Calu3 (cell line): ENCODE results near the gene PCSK5. TPM values are rescaled to one million over a fixed set of nuclear protein-coding genes. Genes with fewer than 3 reads are reported as not detected.

ENCODE experiments used
- BruUV-seq: library from RNA; stranded (reverse); fragments of 400-500 nt; replicated peaks from 2 replicates; lab custom pipeline; 2021; lab: Mats Ljungman, UMichigan
- CTCF ChIA-PET: fragments of 300-600 bp; sonication (Branson Sonifier 250); formaldehyde crosslinking; loops from one replicate; lab custom pipeline; 2022; ENCODE audit warnings: antibody characterized with exemption; lab: Charles Lee
- DNase-seq: peaks from one replicate; pipeline ENCODE4 v3.0.0; 2022
- H3K27ac Mint-ChIP-seq: one replicate; pipeline ENCODE4 v1.8.0; 2022; ENCODE audit warnings: mixed read lengths; ENCODE audit not compliant: unreplicated experiment
- H3K27me3 Mint-ChIP-seq: one replicate; pipeline ENCODE4 v1.8.0; 2022; ENCODE audit warnings: mixed read lengths; ENCODE audit not compliant: unreplicated experiment
- H3K36me3 Mint-ChIP-seq: one replicate; pipeline ENCODE4 v1.8.0; 2022; ENCODE audit warnings: mild to moderate bottlenecking, moderate library complexity, mixed read lengths; ENCODE audit not compliant: insufficient read depth, unreplicated experiment
- H3K4me1 Mint-ChIP-seq: one replicate; pipeline ENCODE4 v1.8.0; 2022; ENCODE audit warnings: mild to moderate bottlenecking, low read depth, mixed read lengths; ENCODE audit not compliant: unreplicated experiment
- H3K4me3 Mint-ChIP-seq: one replicate; pipeline ENCODE4 v1.8.0; 2022; ENCODE audit warnings: mild to moderate bottlenecking, low read depth, moderate library complexity, mixed read lengths; ENCODE audit not compliant: unreplicated experiment
- H3K9me3 Mint-ChIP-seq: one replicate; pipeline ENCODE4 v1.8.0; 2022; ENCODE audit warnings: low read depth, mixed read lengths; ENCODE audit not compliant: unreplicated experiment
- CTCF ChIP-seq: fragments of 200-600 bp; IDR thresholded peaks from one replicate; pipeline ENCODE4 v1.8.0; 2022; ENCODE audit warnings: antibody characterized with exemption; ENCODE audit not compliant: unreplicated experiment
- intact Hi-C: fragments of 100-400 bp; cut with micrococcal nuclease; formaldehyde crosslinking; loops from one replicate; pipeline ENCODE4 v1.10.0; 2022; ENCODE audit not compliant: unreplicated experiment
- total RNA-seq: library from RNA; stranded (reverse); gene quantifications from 2 replicates; pipeline ENCODE4 v1.2.3, GENCODE V29; 2022

The PCSK5 gene
- total RNA-seq, 1 experiment from 2014 or later: 38.4 TPM

DNA sequence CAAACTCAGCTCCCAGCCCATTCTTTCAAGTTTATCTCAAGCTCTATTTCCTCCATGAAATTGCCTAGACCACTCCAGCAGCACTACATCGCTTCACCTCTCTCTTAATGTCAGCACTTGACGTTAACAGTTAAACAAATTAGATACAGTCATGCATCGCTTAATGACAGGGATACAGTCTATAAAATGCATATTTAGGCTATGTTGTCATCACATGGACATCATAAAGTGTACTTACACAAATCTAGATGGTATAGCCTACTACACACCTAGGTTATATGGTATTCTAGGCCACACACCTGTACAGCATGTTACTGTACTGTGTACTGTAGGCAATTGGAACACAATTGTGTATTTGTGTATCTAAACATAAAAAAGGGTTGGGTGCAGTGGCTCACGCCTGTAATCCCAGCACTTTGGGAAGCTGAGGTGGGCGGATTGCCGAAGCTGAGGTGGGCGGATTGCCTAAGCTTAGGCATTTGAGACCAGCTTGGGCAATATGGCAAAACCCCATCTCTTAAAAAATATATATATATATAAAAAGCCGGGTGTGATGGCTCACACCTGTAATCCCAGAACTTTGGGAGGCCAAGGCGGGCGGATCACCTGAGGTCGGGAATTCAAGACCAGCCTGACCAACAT lies 13.4 kb upstream of the PCSK5 start:
- Mint-ChIP-seq H3K9me3 (no peaks in the 10 kb centered on the region), H3K27ac (no peak overlapping the region), H3K27me3 (no peaks in the 10 kb centered on the region), H3K36me3 (no peaks in the 10 kb centered on the region), H3K4me1 (no peaks in the 10 kb centered on the region), H3K4me3 (no peak overlapping the region)
- intact Hi-C loops: no loop called here
- CTCF ChIA-PET: interaction anchor here (0.6 kb wide), 1 partner anchor 10 kb away, joined by 4 read pairs; no protein-coding TSS in a partner anchor
- no TSS peak for BruUV-seq
- no peak for DNase-seq
- TF ChIP-seq CTCF: no peak

- H3K36me3 Mint-ChIP-seq: no peaks in the 10 kb centered on the region
- BruUV-seq: no TSS peak
- H3K9me3 Mint-ChIP-seq: no peaks in the 10 kb centered on the region
- no peaks in the 10 kb centered on the region for H3K27me3 Mint-ChIP-seq
- DNase-seq: no peak
- intact Hi-C loops: no loop called here
- H3K4me1 Mint-ChIP-seq: no peaks in the 10 kb centered on the region
- no peak for TF ChIP-seq CTCF
- H3K4me3 Mint-ChIP-seq: no peak overlapping the region
- H3K27ac Mint-ChIP-seq: no peak overlapping the region
- CTCF ChIA-PET: interaction anchor here (1.0 kb wide), 1 partner anchor 12 kb away, joined by 3 read pairs; no protein-coding TSS in a partner anchor
Measured at GRCh38 chr9:75878488-75878860, 12.0 kb upstream of the PCSK5 start.

DNA sequence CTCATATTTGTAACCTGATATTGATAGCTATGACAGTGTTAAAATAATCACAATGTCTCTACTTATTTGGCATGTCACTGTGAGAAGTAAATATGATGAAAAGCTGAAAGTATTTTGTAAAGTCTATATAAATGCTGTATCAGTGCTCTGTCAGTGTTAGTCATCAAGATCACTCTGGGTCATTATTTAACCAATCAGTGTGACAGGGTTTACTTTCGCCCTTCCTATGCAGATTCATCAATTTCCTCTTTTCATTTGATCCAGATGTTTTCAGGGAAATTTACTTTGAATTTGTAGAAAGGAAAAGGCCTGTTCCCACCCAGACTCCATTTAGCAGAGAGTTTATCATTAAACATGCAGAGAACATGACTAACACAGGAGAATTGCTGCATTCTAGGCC lies 9.9 kb upstream of the PCSK5 start:
- Mint-ChIP-seq H3K9me3 (no peaks in the 10 kb centered on the region), H3K27me3 (no peaks in the 10 kb centered on the region), H3K36me3 (no peaks in the 10 kb centered on the region), H3K4me1 (no peaks in the 10 kb centered on the region), H3K27ac (no peak overlapping the region), H3K4me3 (no peak overlapping the region)
- TF ChIP-seq CTCF: no peak
- no peak for DNase-seq
- CTCF ChIA-PET: interaction anchor here (0.7 kb wide), 1 partner anchor 301 kb away, joined by 10 read pairs; no protein-coding TSS in a partner anchor
- BruUV-seq: no TSS peak
- intact Hi-C loops: no loop called here

- Mint-ChIP-seq H3K4me1 (no peaks in the 10 kb centered on the region), H3K4me3 (no peak overlapping the region), H3K27ac (no peak overlapping the region), H3K27me3 (no peaks in the 10 kb centered on the region), H3K9me3 (no peaks in the 10 kb centered on the region), H3K36me3 (no peaks in the 10 kb centered on the region)
- CTCF ChIA-PET: interaction anchor here (0.8 kb wide), 1 partner anchor 828 kb away, joined by 4 read pairs; no protein-coding TSS in a partner anchor
- no peak for TF ChIP-seq CTCF
- intact Hi-C loops: no loop called here
- no TSS peak for BruUV-seq
- no peak for DNase-seq
Measured at GRCh38 chr9:75881761-75882160, 8.7 kb upstream of the PCSK5 start.
